Measurements from ENCODE around the gene ATXN1.
"Not testable (repeated sequence)": the region's sequence is repeated elsewhere in the genome, so short reads cannot be mapped to it uniquely, and the experiment has no call there.

Gene ATXN1

GRCh38 chr6:16635810-16636602, 125.3 kb downstream of the ATXN1 start:
- TF ChIP-seq CTCF (IDR thresholded peaks at IDR 0.05; ENCODE audit: extremely low read depth, missing control alignments), result no peak
- DNase-seq (ENCODE audit: low spot score), result peak; percentile 25

GRCh38 chr6:16635291-16635809, 125.9 kb downstream of the ATXN1 start:
- TF ChIP-seq CTCF (IDR thresholded peaks at IDR 0.05; ENCODE audit: extremely low read depth, missing control alignments), result no peak
- DNase-seq (ENCODE audit: low spot score), result no peak

GRCh38 chr6:16634855-16635254, 126.4 kb downstream of the ATXN1 start:
- TF ChIP-seq CTCF (IDR thresholded peaks at IDR 0.05; ENCODE audit: extremely low read depth, missing control alignments), result no peak
- no peak for DNase-seq (ENCODE audit: low spot score)

GRCh38 chr6:16633961-16634360, 127.3 kb downstream of the ATXN1 start:
- DNase-seq (ENCODE audit: low spot score), result no peak
- TF ChIP-seq CTCF (IDR thresholded peaks at IDR 0.05; ENCODE audit: extremely low read depth, missing control alignments), result no peak

GRCh38 chr6:16633465-16633864, 127.8 kb downstream of the ATXN1 start:
- no peak for TF ChIP-seq CTCF (IDR thresholded peaks at IDR 0.05; ENCODE audit: extremely low read depth, missing control alignments)
- DNase-seq (ENCODE audit: low spot score), result no peak

DNA sequence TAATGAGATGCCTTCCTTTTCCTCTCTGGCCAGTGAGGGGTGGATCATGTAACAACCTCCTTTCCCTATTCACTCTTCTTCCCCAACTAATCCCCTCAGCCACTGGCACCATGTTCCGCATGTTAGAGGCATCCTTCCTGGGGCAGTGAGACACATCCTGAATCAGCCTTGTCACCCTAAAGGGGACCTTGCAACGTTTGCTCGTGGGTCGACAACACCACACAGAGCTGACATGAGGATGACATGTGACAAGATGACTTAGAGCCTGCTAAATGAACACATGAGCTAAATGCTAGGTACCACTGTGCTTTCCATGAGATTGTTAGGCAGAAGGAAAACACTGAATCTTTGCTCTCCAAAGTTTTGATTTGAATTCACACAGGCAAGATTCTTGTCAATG, 129.2 kb downstream of the ATXN1 start:
- no peak for DNase-seq (ENCODE audit: low spot score)
- no peak for TF ChIP-seq CTCF (IDR thresholded peaks at IDR 0.05; ENCODE audit: extremely low read depth, missing control alignments)

- no peak for TF ChIP-seq CTCF (IDR thresholded peaks at IDR 0.05; ENCODE audit: extremely low read depth, missing control alignments)
- DNase-seq (ENCODE audit: low spot score), result no peak
Measured at GRCh38 chr6:16630026-16630643, 131.1 kb downstream of the ATXN1 start.

DNA sequence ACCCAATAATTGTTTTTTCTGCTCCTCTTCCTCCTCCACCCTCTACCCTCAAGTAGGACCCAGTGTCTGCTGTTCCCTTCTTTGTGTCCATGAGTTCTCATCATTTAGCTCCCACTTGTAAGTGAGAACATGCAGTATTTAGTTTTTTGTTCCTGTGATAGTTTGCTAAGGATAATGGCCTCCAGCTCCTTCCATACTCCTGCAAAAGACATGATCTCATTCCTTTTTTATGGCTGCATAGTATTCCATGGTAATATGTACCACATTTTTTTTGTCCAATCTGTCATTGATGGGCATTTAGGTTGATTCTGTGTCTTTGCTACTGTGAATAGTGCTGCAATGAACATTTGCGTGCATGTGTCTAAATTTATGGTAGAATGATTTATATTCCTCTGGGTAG, 132.7 kb downstream of the ATXN1 start:
- not testable (repeated sequence) for DNase-seq (ENCODE audit: low spot score)
